GM12873 (cell line): ENCODE data around the gene CABYR.

Source experiments
- CTCF ChIP-seq: IDR thresholded peaks from 2 replicates; pipeline ENCODE4 v1.5.1; 2012; ENCODE audit warnings: low read depth, mild to moderate bottlenecking, moderate library complexity, low read length, control low read depth; ENCODE audit not compliant: insufficient read depth; ENCODE audit errors: missing control alignments

CABYR gene

GRCh38 chr18:24136967-24137373 lies 1.9 kb upstream of the CABYR start:
- no peak for TF ChIP-seq CTCF

GRCh38 chr18:24138409-24138788 lies 463 bp upstream of the CABYR start:
- no peak for TF ChIP-seq CTCF

- TF ChIP-seq CTCF: no peak
These were observed 1.8 kb downstream of the CABYR start for GRCh38 chr18:24140697-24141096.

- no peak for TF ChIP-seq CTCF
These were observed 3.5 kb downstream of the CABYR start for GRCh38 chr18:24142376-24142775.

GRCh38 chr18:24153397-24153796 lies 14.5 kb downstream of the CABYR start:
- no peak for TF ChIP-seq CTCF

GRCh38 chr18:24157855-24158254 lies 19.0 kb downstream of the CABYR start:
- no peak for TF ChIP-seq CTCF

GRCh38 chr18:24160086-24160485 lies 21.2 kb downstream of the CABYR start:
- TF ChIP-seq CTCF: no peak
